Lower leg skin (tissue), 4 donors: ENCODE data around the gene AFDN. TPM values are rescaled to one million over a fixed set of nuclear protein-coding genes. Genes with fewer than 3 reads are reported as not detected.

Experiments
- DNase-seq, 2 donors: peaks; one replicate each; pipeline ENCODE4 v3.0.0-alpha.2; 2019; ENCODE audit warnings: low spot score in 2 of 2
- H3K4me3 ChIP-seq: fragments of 200-600 bp; sonication (generic); 2 replicates; pipeline ENCODE4 v1.5.1; 2017; ENCODE audit warnings: mild to moderate bottlenecking, low read depth; ENCODE audit not compliant: poor library complexity, severe bottlenecking
- POLR2A ChIP-seq, 2 donors: fragments of 450-650 bp; IDR thresholded peaks; one replicate each; pipeline ENCODE4 v1.6.1; 2016 to 2017; ENCODE audit warnings: antibody characterized with exemption in 2 of 2, mild to moderate bottlenecking in 1 of 2, moderate library complexity in 1 of 2
- WGBS, 2 donors: methylation state at CpG; one replicate each; pipeline ENCODE4 v1.1.5; 2018; 5-methylcytosine and 5-hydroxymethylcytosine counted together
- intact Hi-C: fragments of 100-400 bp; cut with DNase I; formaldehyde crosslinking; loops from one replicate; pipeline ENCODE4 v1.15.0; 2023; ENCODE audit warnings: low total_unique reads
- total RNA-seq, 4 donors: library from RNA; depleted of rRNA; stranded (reverse); fragments of >200 nt; gene quantifications; one replicate each; pipeline ENCODE4 v1.1.0, GENCODE V29; 2016
- TF ChIP-seq, protein P1 (sequence below), 3 donors: fragments of 450-650 bp; IDR thresholded peaks; one replicate each; pipeline ENCODE4 v1.5.1; 2016; ENCODE audit warnings: antibody characterized with exemption in 3 of 3, mild to moderate bottlenecking in 3 of 3, moderate library complexity in 2 of 3

Gene AFDN
- total RNA-seq, 4 donors from 2014 or later, result 137 to 213 (median 168) TPM

DNA sequence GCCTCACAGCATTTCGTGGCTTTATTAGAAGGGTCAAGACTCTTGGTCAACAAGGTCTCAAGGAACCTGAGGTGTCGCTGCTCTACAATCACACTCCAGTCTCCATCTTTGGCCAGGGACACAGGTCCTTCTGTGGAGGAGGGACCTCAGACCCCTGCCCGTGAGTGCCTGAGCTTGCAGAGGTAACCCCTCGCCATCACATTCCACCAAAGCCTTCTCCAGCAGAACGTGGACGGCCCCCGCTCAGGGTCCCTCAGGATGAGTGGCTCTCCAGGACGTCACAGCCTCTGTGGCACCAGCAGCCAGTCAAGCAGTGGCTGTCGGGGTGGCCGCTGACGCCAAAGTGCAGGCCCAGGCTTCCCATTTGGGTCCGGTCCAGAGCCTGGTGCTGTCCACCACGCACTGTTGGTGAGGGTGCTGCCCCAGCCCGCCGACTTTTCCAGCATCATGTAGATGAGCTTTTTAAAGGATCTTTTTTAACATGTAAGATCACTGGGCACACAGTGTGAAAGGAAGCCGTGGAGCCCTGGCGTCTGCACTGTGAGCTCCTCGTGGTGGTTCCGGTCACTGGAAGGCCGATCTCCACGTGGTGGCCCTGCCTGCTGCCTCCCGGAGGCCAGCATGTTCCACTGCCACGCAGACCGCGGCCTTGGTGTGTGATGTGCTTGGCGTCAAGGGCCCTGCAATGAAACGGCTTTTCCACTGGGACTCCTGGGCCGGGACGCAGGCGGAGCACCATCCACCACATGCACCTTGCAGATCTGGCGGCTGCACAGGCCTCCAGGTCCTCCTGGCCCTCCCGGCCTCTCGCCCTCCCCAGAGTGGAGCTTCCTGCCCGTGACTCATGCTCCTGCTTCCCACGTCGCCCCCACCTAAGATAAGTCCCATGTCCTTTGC is 162.5 kb downstream of the AFDN start:
- TF ChIP-seq POLR2A (IDR thresholded peaks at IDR 0.05), result no peak
- TF ChIP-seq, protein P1, sequence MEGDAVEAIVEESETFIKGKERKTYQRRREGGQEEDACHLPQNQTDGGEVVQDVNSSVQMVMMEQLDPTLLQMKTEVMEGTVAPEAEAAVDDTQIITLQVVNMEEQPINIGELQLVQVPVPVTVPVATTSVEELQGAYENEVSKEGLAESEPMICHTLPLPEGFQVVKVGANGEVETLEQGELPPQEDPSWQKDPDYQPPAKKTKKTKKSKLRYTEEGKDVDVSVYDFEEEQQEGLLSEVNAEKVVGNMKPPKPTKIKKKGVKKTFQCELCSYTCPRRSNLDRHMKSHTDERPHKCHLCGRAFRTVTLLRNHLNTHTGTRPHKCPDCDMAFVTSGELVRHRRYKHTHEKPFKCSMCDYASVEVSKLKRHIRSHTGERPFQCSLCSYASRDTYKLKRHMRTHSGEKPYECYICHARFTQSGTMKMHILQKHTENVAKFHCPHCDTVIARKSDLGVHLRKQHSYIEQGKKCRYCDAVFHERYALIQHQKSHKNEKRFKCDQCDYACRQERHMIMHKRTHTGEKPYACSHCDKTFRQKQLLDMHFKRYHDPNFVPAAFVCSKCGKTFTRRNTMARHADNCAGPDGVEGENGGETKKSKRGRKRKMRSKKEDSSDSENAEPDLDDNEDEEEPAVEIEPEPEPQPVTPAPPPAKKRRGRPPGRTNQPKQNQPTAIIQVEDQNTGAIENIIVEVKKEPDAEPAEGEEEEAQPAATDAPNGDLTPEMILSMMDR (IDR thresholded peaks at IDR 0.05), result no peak
- intact Hi-C loops, result no loop called here
- H3K4me3 ChIP-seq, result no peak overlapping the region
- DNase-seq, result peak; percentile 11 to 74
- WGBS, 2 donors, result 92 to 94% methylated on average over 22 to 28 of the region's 36 CpGs

DNA sequence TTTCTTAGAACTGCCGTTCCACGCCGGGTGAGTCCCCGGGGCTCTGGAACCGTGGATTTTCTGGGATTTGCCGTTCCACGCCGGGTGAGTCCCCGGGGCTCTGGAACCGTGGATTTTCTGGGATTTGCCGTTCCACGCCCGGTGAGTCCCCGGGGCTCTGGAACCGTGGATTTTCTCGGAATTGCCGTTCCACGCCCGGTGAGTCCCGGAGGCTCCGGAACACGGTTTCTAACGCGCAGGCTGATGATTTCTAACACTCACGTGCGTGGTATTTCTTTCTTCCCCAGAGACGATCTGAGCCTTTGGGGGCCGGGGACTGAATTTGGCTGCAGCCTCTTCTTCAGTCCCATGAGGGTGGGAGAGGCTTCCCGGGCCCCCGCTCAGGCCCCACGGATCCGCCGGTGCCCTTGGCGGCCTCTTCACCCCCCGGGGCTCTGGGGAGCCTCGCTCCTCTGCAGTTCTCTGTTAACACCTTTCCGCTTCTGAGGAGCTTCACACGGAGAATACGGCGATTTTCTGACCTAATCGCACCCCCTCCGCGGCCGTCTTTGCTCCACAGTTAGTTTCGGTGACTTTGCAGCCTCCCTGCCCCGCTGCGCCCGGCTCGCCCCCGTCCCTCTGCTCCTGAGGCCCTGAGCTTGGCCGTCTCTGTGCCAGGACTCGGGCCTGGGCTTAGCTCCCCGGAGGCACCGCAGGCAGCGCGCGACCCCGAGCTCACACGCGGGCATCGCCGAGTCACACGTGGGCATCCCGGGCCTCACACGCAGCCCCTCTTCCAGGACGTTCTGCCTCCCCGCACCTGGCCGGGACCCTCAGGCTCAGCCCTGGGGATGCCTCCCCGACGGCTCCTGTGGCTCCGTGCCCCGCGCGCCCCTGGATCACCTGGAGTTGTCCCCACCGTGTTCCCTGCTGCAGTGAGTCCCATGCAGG is 163.6 kb downstream of the AFDN start:
- intact Hi-C loops, result no loop called here
- no peak overlapping the region for H3K4me3 ChIP-seq
- peak; percentile 9 to 72 for DNase-seq
- TF ChIP-seq, protein P1 (IDR thresholded peaks at IDR 0.05), result no peak
- TF ChIP-seq POLR2A (IDR thresholded peaks at IDR 0.05), result no peak
- WGBS, 2 donors, result 96 to 97% methylated on average over 74 to 75 of the region's 75 CpGs

DNA sequence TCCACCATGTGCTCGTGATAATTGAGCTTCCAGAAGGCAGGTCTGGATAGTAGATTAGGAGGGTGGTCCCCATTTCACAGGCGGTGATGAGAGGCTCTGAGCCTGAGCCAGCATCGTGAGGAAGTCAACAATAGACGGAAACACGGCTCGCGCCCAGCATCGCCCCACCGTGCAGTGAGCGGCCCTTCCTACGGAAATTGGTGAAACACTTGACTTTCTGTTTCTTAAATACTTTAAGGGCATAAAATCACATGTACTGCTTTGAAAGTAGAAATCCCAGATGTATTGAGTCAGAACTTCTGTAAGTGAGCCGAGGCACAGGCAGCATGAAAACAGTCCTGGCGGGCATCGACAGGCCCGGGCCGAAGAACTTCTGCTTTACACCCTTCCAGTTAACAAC is 166.5 kb downstream of the AFDN start:
- no peak overlapping the region for H3K4me3 ChIP-seq
- TF ChIP-seq, protein P1 (IDR thresholded peaks at IDR 0.05), result no peak
- TF ChIP-seq POLR2A (IDR thresholded peaks at IDR 0.05), result no peak
- intact Hi-C loops, result no loop called here
- 80 to 86% methylated on average over 16 of the region's 16 CpGs for WGBS, 2 donors
- DNase-seq, result peak; percentile 13 to 80

DNA sequence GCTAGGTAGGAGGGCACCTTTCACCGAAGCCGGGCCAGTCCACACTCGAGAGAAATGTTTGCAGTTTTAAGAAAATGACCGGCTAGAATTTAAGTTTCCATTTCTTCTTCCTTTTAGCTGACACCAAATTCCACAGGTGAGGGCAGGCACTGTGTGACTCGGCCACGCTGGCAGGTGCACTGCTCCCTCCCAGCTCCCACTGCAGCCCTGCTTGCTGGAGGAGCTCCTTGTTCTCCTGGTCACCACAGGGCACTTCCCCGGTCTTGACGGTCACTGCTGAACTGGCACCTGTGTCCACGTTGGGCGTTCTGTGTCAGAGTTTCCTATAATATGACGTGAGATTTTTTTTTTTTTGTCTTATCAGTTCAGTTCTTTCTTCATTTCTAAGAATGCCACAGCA is 167.1 kb downstream of the AFDN start:
- intact Hi-C loops, result no loop called here
- H3K4me3 ChIP-seq, result no peak overlapping the region
- 85 to 95% methylated on average over 11 of the region's 11 CpGs for WGBS, 2 donors
- DNase-seq, result peak; percentile 12 to 77
- TF ChIP-seq, protein P1 (IDR thresholded peaks at IDR 0.05), result no peak
- TF ChIP-seq POLR2A (IDR thresholded peaks at IDR 0.05), result no peak

- intact Hi-C loops, result no loop called here
- peak; percentile 7 to 66 for DNase-seq
- no peak overlapping the region for H3K4me3 ChIP-seq
- WGBS, 2 donors, result 87 to 92% methylated on average over 11 to 12 of the region's 12 CpGs
- no peak for TF ChIP-seq POLR2A (IDR thresholded peaks at IDR 0.05)
- TF ChIP-seq, protein P1 (IDR thresholded peaks at IDR 0.05), result no peak
Observed at GRCh38 chr6:167995302-167995701, 168.6 kb downstream of the AFDN start.
